Measurements from ENCODE around the gene GEMIN4. TPM values are rescaled to one million over a fixed set of nuclear protein-coding genes. Genes with fewer than 3 reads are reported as not detected.

The GEMIN4 gene
- total and polyA plus RNA-seq, 2 of the 8 experiments (the other 6 are each of a cell fraction or from before 2014, with no cell fraction given) = 32.1 to 51.9 TPM

GRCh38 chr17:795276-795675, 43.2 kb upstream of the GEMIN4 start (continued):
- TF ChIP-seq POLR2A (IDR thresholded peaks at IDR 0.05; ENCODE audit: control extremely low read depth in 1 of 2, low read depth in 2 of 2, low read length in 2 of 2) (no peak; a peak in 1 of 3 replicates), TEAD4 (IDR thresholded peaks at IDR 0.05; ENCODE audit: low read depth, low read length) (no peak), RNF2 (IDR thresholded peaks at IDR 0.05; ENCODE audit: borderline replicate concordance, low read depth, low read length, missing control alignments, poor library complexity, severe bottlenecking) (no peak)
